Measurements from ENCODE around the gene ANKRD42. TPM values are rescaled to one million over a fixed set of nuclear protein-coding genes. Genes with fewer than 3 reads are reported as not detected.
A peak's percentile ranks its signal among the peaks of the same experiment; 100 is the strongest.

ANKRD42 gene
- total RNA-seq, 1 experiment from 2014 or later: 8.6 TPM

GRCh38 chr11:83170865-83171264 is 22.6 kb upstream of the ANKRD42 start:
- H3K9me3 Mint-ChIP-seq (ENCODE audit: unreplicated experiment): no peaks in the 10 kb centered on the region
- peaks cover 100% of the 10 kb centered on the region for H3K36me3 Mint-ChIP-seq (ENCODE audit: insufficient read depth, unreplicated experiment)
- CTCF ChIA-PET: no interaction called here
- H3K4me1 Mint-ChIP-seq (ENCODE audit: insufficient read depth, unreplicated experiment): peaks cover 25% of the 10 kb centered on the region
- peak overlapping the region; percentile 27 for H3K27ac Mint-ChIP-seq (ENCODE audit: low read depth, unreplicated experiment)
- BruUV-seq (replicated peaks): no TSS peak
- no peak for DNase-seq (ENCODE audit: unreplicated experiment)
- POLR2A ChIA-PET: interaction anchor here (0.6 to 1.3 kb wide), 3 partner anchors 17 to 24 kb away, joined by 3 to 4 read pairs (median 3); no protein-coding TSS in a partner anchor
- no peaks in the 10 kb centered on the region for H3K27me3 Mint-ChIP-seq (ENCODE audit: insufficient read depth, unreplicated experiment)
- peak overlapping the region; percentile 47 for H3K4me3 Mint-ChIP-seq (ENCODE audit: unreplicated experiment)
- intact Hi-C loops (cut with micrococcal nuclease): no loop called here
- TF ChIP-seq CTCF (IDR thresholded peaks at IDR 0.05; ENCODE audit: unreplicated experiment): no peak

- TF ChIP-seq CTCF (IDR thresholded peaks at IDR 0.05; ENCODE audit: unreplicated experiment): no peak
- Mint-ChIP-seq H3K27me3 (ENCODE audit: insufficient read depth, unreplicated experiment) (no peaks in the 10 kb centered on the region), H3K4me3 (ENCODE audit: unreplicated experiment) (no peak overlapping the region), H3K27ac (ENCODE audit: low read depth, unreplicated experiment) (no peak overlapping the region), H3K36me3 (ENCODE audit: insufficient read depth, unreplicated experiment) (peaks cover 99% of the 10 kb centered on the region), H3K9me3 (ENCODE audit: unreplicated experiment) (no peaks in the 10 kb centered on the region), H3K4me1 (ENCODE audit: insufficient read depth, unreplicated experiment) (peaks cover 31% of the 10 kb centered on the region)
- CTCF ChIA-PET: interaction anchor here (0.6 to 2.2 kb wide), 8 partner anchors 8 to 768 kb away, joined by 3 to 7 read pairs (median 4); partner anchors contain the start of gene PCF11
- no TSS peak for BruUV-seq (replicated peaks)
- intact Hi-C loops (cut with micrococcal nuclease): no loop called here
- no peak for DNase-seq (ENCODE audit: unreplicated experiment)
- POLR2A ChIA-PET: interaction anchor here (0.6 to 2.0 kb wide), 8 partner anchors 8 to 121 kb away, joined by 3 to 20 read pairs (median 5); partner anchors contain the start of genes ANKRD42, PCF11 and RAB30
Measured at GRCh38 chr11:83172551-83172950, 21.0 kb upstream of the ANKRD42 start.

GRCh38 chr11:83174008-83174407 is 19.5 kb upstream of the ANKRD42 start:
- H3K4me1 Mint-ChIP-seq (ENCODE audit: insufficient read depth, unreplicated experiment): peaks cover 31% of the 10 kb centered on the region
- no peak for TF ChIP-seq CTCF (IDR thresholded peaks at IDR 0.05; ENCODE audit: unreplicated experiment)
- no peaks in the 10 kb centered on the region for H3K27me3 Mint-ChIP-seq (ENCODE audit: insufficient read depth, unreplicated experiment)
- H3K9me3 Mint-ChIP-seq (ENCODE audit: unreplicated experiment): no peaks in the 10 kb centered on the region
- BruUV-seq (replicated peaks): no TSS peak
- ChIA-PET CTCF (interaction anchor here (0.6 to 2.2 kb wide), 5 partner anchors 9 to 306 kb away, joined by 3 to 5 read pairs (median 4); no protein-coding TSS in a partner anchor), POLR2A (interaction anchor here (0.6 to 2.2 kb wide), 6 partner anchors 14 to 149 kb away, joined by 3 to 9 read pairs (median 4); partner anchors contain the start of genes ANKRD42 and PCF11)
- H3K36me3 Mint-ChIP-seq (ENCODE audit: insufficient read depth, unreplicated experiment): peaks cover 98% of the 10 kb centered on the region
- intact Hi-C loops (cut with micrococcal nuclease): no loop called here
- no peak overlapping the region for H3K27ac Mint-ChIP-seq (ENCODE audit: low read depth, unreplicated experiment)
- H3K4me3 Mint-ChIP-seq (ENCODE audit: unreplicated experiment): no peak overlapping the region
- DNase-seq (ENCODE audit: unreplicated experiment): no peak

- TF ChIP-seq CTCF (IDR thresholded peaks at IDR 0.05; ENCODE audit: unreplicated experiment): no peak
- Mint-ChIP-seq H3K27ac (ENCODE audit: low read depth, unreplicated experiment) (no peak overlapping the region), H3K36me3 (ENCODE audit: insufficient read depth, unreplicated experiment) (peaks cover 97% of the 10 kb centered on the region), H3K4me3 (ENCODE audit: unreplicated experiment) (no peak overlapping the region), H3K9me3 (ENCODE audit: unreplicated experiment) (no peaks in the 10 kb centered on the region), H3K4me1 (ENCODE audit: insufficient read depth, unreplicated experiment) (peaks cover 21% of the 10 kb centered on the region), H3K27me3 (ENCODE audit: insufficient read depth, unreplicated experiment) (no peaks in the 10 kb centered on the region)
- DNase-seq (ENCODE audit: unreplicated experiment): no peak
- no TSS peak for BruUV-seq (replicated peaks)
- intact Hi-C loops (cut with micrococcal nuclease): no loop called here
- ChIA-PET CTCF (interaction anchor here (0.6 to 1.1 kb wide), 2 partner anchors 75 to 274 kb away, joined by 3 to 4 read pairs; partner anchors contain the start of gene DDIAS), POLR2A (interaction anchor here (0.9 to 2.2 kb wide), 4 partner anchors 8 to 19 kb away, joined by 3 to 9 read pairs (median 4); partner anchors contain the start of gene PCF11)
Measured at GRCh38 chr11:83175815-83176214, 17.7 kb upstream of the ANKRD42 start.

Measured in MCF 10A (cell line).